Endothelial cell of umbilical vein (primary cell): Measurements from ENCODE around the gene RALGAPB.

Experiments
- CTCF ChIP-seq, 2 donors: IDR thresholded peaks; 1 replicate in 1 of 2; 2 replicates in 1 of 2; pipeline ENCODE4 v1.5.1; 2011; ENCODE audit warnings: low read length in 2 of 2, mild to moderate bottlenecking in 2 of 2, moderate library complexity in 2 of 2, control low read depth in 1 of 2, inconsistent platforms in 1 of 2, low read depth in 1 of 2; ENCODE audit not compliant: insufficient read depth in 1 of 2; ENCODE audit errors: extremely low read depth in 1 of 2
- FOS ChIP-seq: IDR thresholded peaks from 2 replicates; pipeline ENCODE4 v1.6.1; 2011; ENCODE audit warnings: mild to moderate bottlenecking, low read length, moderate library complexity, borderline replicate concordance; ENCODE audit not compliant: insufficient read depth
- MAX ChIP-seq: IDR thresholded peaks from 2 replicates; pipeline ENCODE4 v1.6.1; 2011; ENCODE audit not compliant: insufficient read depth, insufficient read length
- MYC ChIP-seq: IDR thresholded peaks from one replicate; pipeline ENCODE4 v1.6.1; 2011; ENCODE audit warnings: mild to moderate bottlenecking, low read depth, low read length
- POLR2A ChIP-seq: IDR thresholded peaks from 2 replicates; pipeline ENCODE4 v1.6.1; 2012; ENCODE audit warnings: low read depth, mild to moderate bottlenecking, control low read depth, low read length
- POLR2AphosphoS5 ChIP-seq: IDR thresholded peaks from 2 replicates; pipeline ENCODE4 v1.6.1; 2012; ENCODE audit warnings: low read depth, mild to moderate bottlenecking, control low read depth, low read length, moderate library complexity; ENCODE audit not compliant: insufficient read depth

GRCh38 chr20:38504368-38505090, 31.9 kb downstream of the RALGAPB start:
- TF ChIP-seq POLR2AphosphoS5 (no peak), CTCF (IDR thresholded peaks at IDR 0.05; ENCODE audit: extremely low read depth in 1 of 2, insufficient read depth in 1 of 2, low read depth in 1 of 2, low read length in 2 of 2) (no peak), MAX (no peak), MYC (no peak), POLR2A (no peak), FOS (no peak)
